ENCODE results near the gene RPS19. TPM values are rescaled to one million over a fixed set of nuclear protein-coding genes. Genes with fewer than 3 reads are reported as not detected.

RPS19 gene
- total RNA-seq, 4 donors from 2014 or later: 1,057 to 2,332 (median 1,706) TPM

DNA sequence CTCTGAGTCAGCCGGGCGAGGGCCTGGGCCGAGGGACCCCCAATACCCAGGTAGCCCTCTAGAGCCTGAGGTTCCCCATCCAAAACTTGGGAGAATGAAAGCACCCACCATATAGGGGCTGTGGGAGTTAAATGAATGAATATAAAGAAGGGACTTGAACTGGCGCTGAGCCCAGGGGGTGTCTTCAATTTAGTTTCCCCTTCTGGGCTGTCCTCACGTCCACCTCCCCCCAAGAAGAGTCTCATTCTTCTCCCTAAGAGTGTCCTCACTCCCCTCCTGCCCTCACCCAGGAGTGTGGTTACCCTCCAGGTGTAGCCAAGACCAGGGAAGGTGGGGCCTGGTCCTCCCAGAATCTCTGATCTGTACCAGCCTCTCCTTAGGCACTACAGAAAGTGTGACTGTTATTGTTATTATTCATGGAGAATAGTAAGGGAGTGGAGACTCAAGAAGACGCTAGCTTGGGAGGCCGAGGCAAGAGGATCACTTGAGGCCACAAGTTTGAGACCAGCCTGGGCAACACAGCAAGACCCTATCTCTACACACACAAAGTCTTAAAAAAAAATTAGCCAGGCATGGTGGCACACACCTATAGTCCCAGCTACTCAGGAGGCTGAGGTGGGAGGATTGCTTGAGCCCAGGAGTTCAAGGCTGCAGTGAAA lies 19.7 kb downstream of the RPS19 start:
- Histone ChIP-seq H3K4me1 (peaks cover 14% of the 10 kb centered on the region), H3K4me3 (no peak overlapping the region), H3K27ac (no peak overlapping the region), H3K27me3 (no peaks in the 10 kb centered on the region), H3K36me3 (no peaks in the 10 kb centered on the region), H3K9me3 (no peaks in the 10 kb centered on the region)
- 71% methylated on average over 4 of the region's 7 CpGs for WGBS
- DNase-seq (ENCODE audit: low spot score in 2 of 2): no peak
- TF ChIP-seq POLR2AphosphoS5 (IDR thresholded peaks at IDR 0.05) (no peak), POLR2A (IDR thresholded peaks at IDR 0.05) (no peak), EP300 (IDR thresholded peaks at IDR 0.05) (no peak)
- TF ChIP-seq, protein P1, sequence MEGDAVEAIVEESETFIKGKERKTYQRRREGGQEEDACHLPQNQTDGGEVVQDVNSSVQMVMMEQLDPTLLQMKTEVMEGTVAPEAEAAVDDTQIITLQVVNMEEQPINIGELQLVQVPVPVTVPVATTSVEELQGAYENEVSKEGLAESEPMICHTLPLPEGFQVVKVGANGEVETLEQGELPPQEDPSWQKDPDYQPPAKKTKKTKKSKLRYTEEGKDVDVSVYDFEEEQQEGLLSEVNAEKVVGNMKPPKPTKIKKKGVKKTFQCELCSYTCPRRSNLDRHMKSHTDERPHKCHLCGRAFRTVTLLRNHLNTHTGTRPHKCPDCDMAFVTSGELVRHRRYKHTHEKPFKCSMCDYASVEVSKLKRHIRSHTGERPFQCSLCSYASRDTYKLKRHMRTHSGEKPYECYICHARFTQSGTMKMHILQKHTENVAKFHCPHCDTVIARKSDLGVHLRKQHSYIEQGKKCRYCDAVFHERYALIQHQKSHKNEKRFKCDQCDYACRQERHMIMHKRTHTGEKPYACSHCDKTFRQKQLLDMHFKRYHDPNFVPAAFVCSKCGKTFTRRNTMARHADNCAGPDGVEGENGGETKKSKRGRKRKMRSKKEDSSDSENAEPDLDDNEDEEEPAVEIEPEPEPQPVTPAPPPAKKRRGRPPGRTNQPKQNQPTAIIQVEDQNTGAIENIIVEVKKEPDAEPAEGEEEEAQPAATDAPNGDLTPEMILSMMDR (IDR thresholded peaks at IDR 0.05): no peak

DNA sequence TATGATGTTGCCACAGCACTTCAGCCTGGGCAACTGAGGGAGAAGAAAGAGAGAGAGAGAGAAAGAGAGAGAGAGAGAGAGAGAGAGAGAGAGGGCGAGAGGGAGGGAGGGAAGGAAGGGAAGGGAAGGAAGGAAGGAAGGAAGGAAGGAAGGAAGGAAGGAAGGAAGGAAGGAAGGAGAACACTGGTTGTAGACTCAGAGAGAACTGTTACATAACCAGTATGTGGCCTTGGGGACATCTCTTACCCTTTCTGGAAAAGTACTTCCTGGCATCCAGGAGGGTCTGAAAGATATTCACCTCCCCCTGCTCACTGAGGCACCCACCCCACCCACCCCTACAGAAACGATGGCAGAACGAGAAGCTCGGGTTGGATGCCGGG lies 20.3 kb downstream of the RPS19 start:
- Histone ChIP-seq H3K27me3 (no peaks in the 10 kb centered on the region), H3K4me3 (no peak overlapping the region), H3K4me1 (peaks cover 19% of the 10 kb centered on the region), H3K36me3 (no peaks in the 10 kb centered on the region), H3K9me3 (no peaks in the 10 kb centered on the region), H3K27ac (no peak overlapping the region)
- TF ChIP-seq POLR2AphosphoS5 (IDR thresholded peaks at IDR 0.05) (no peak), POLR2A (IDR thresholded peaks at IDR 0.05) (no peak), EP300 (IDR thresholded peaks at IDR 0.05) (no peak)
- TF ChIP-seq, protein P1 (IDR thresholded peaks at IDR 0.05): no peak
- WGBS: 50% methylated on average over 5 of the region's 5 CpGs
- DNase-seq (ENCODE audit: low spot score in 2 of 2): no peak

DNA sequence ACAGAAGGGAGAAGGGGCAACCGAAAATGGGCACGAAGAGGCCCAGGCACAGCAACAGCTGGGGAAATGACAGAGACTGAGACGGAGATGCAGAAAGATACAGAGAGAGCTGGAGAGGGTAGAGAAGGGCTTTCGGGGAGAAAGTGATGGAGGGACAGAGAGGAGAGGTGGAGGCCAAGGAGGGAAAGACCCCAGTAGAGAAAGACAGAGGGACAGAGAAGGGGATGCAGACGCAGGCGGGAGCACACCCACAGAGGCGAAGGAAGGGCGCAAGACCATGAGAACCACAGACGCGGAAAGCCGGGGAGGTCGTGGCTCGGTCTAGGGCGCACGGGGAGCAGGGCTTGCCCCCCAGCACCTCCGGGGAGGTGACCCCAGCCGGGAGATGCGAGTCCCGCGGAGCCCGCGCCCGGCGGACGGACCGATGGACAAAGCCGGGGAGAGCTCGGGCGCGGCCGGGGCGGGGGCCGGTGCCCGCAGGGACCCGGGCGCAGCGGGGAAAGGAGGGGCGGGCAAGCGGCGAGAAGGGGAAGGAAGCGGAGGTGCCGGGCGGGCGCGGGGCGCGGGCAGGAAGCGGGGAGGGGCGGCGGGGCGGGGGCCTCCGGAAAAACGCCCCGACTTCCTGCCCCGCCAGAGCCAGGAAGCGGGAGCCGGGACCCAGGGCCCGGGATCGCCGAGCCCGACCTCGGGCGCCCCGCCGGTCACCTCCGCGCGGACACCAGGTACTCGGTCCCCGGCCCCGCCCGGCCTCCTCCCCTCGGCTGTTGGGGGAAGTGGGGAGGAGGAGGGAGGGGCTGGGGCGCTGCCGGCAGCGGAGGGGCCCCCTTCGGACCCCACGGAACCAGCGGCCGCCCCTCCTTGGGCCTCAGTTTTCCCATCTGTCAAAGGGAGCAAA lies 22.8 kb downstream of the RPS19 start, which contains the start of gene ARHGEF1:
TSS of gene ARHGEF1 (plus strand) at position 617 of the 895 bp plus-strand sequence. CDS start 4,899 bp downstream, outside the sequence.
- TF ChIP-seq POLR2A (IDR thresholded peaks at IDR 0.05) (peak in 1 of 2 donors; percentile 26), EP300 (IDR thresholded peaks at IDR 0.05) (no peak)
- H3K27ac ChIP-seq: peak within 1 kb of the TSS; percentile 84
- peaks cover 3% of the 10 kb centered on the region for H3K36me3 ChIP-seq
- peak within 1 kb of the TSS; percentile 84 for H3K4me3 ChIP-seq
- H3K27me3 ChIP-seq: no peaks in the 10 kb centered on the region
- H3K9me3 ChIP-seq: no peaks in the 10 kb centered on the region
- H3K4me1 ChIP-seq: peaks cover 43% of the 10 kb centered on the region
- 1% methylated on average over 63 of the region's 80 CpGs for WGBS
- DNase-seq (ENCODE audit: low spot score in 2 of 2): peak in 1 of 2 donors; percentile 77

DNA sequence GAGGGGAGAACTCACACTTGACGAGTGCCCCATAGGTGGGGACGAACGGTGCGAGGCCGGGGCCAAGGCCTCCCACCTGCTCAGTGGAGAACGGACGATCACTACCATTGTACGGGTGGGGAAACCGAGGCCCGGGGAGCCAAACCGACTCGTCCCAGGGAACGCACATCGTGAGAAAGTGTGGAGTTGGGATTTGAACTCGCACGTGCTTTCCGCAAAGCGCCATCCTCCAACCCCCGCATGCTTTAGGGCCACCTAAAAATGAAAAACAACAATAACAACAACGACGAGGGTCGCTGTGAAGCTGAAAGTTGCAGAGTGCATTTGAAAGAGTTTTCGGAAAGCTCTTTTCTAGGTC lies 23.4 kb downstream of the RPS19 start:
- H3K27ac ChIP-seq: peak overlapping the region; percentile 84
- peaks cover 43% of the 10 kb centered on the region for H3K4me1 ChIP-seq
- TF ChIP-seq, protein P1 (IDR thresholded peaks at IDR 0.05): no peak
- TF ChIP-seq POLR2AphosphoS5 (IDR thresholded peaks at IDR 0.05): no peak
- TF ChIP-seq EP300 (IDR thresholded peaks at IDR 0.05): no peak
- TF ChIP-seq POLR2A (IDR thresholded peaks at IDR 0.05): no peak
- H3K36me3 ChIP-seq: peaks cover 8% of the 10 kb centered on the region
- no peaks in the 10 kb centered on the region for H3K27me3 ChIP-seq
- H3K9me3 ChIP-seq: no peaks in the 10 kb centered on the region
- DNase-seq (ENCODE audit: low spot score in 2 of 2): no peak
- peak overlapping the region; percentile 84 for H3K4me3 ChIP-seq
- under 1% methylated on average over 23 of the region's 23 CpGs for WGBS

DNA sequence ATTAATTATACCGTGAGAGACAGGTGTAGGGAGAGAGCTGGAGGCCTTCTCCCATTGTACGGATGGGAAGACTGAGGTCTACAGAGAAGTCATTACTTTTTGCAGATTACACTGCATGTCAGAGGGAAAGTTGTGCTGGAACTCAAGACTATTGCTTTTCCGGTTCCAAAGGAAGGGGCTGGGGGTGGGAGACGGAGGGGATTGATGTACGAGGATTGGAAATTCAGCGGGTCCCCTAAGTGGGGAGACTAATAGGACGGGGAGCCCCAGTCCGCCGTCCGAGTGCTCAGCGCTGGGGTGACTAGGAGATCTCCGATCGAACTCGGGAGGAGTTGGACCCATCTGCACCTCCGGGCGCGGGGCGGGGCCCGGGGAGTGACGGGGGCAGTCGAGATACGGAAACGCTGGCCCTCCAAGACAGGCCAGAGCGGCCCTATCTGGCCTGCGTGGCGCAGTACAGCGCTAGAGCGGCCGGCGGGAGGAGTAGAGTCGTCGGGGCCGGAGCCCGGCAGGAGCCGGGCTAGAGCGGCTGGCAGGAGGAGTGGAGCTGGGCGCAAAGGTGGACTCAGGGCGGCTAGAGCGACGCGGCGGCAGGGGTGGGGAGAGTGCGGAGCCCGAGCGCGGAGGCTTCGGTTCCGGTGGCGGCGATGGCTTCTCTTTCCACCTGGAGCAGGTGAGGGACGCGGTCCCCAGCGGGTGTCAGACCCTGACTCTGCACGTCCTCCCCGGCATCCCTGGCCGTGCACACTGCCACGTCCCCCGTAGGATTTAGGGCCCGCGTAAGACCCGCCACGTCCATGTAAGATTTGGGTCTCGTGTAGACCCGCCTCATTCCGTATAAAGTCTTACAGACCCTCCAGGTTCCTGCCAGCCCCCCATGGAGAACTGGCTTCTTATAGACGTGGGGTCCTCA lies 24.0 kb downstream of the RPS19 start:
- peak in 1 of 2 donors; percentile 38 for TF ChIP-seq POLR2A (IDR thresholded peaks at IDR 0.05)
- peak in 2 of 3 donors; percentile 49 to 61 for TF ChIP-seq POLR2AphosphoS5 (IDR thresholded peaks at IDR 0.05)
- TF ChIP-seq EP300 (IDR thresholded peaks at IDR 0.05): no peak
- TF ChIP-seq, protein P1 (IDR thresholded peaks at IDR 0.05): no peak
- H3K4me1 ChIP-seq: peaks cover 43% of the 10 kb centered on the region

More for the DNA sequence above, 24.0 kb downstream of the RPS19 start:
- WGBS: under 1% methylated on average over 52 of the region's 66 CpGs
- Histone ChIP-seq H3K9me3 (no peaks in the 10 kb centered on the region), H3K4me3 (peak overlapping the region; percentile 84), H3K36me3 (peaks cover 14% of the 10 kb centered on the region), H3K27me3 (no peaks in the 10 kb centered on the region), H3K27ac (peak overlapping the region; percentile 84)
- DNase-seq (ENCODE audit: low spot score in 2 of 2): peak; percentile 95 to 96

Data from suprapubic skin (tissue), 4 donors.